ENCODE results near the gene DCHS2. TPM values are rescaled to one million over a fixed set of nuclear protein-coding genes. Genes with fewer than 3 reads are reported as not detected.

Gene DCHS2
- total RNA-seq, 4 donors from 2014 or later, result 0.40 to 1.4 (median 0.61) TPM

DNA sequence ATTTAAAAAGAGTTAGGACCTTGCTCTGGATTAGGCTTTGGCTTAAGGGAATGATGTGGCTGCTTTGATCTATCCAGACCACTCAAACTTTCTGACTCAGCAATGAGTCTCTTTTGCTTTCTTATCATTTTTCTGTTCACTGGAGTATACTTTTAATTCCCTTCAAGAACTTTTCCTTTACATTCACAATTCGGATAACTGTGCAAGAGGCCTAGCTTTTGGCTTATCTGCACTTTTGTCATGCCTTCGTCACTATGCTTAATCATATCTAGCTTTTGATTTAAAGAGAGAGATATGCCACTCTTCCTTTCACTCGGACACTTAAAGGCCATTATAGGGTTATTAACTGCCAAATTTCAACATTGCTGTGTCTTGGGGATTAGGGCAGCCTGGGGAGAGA is 147.9 kb downstream of the DCHS2 start:
- Histone ChIP-seq H3K27me3 (no peaks in the 10 kb centered on the region), H3K4me3 (replicated peaks in 1 of 3) (no peak overlapping the region), H3K4me1 (no peaks in the 10 kb centered on the region), H3K9me3 (no peaks in the 10 kb centered on the region), H3K27ac (no peak overlapping the region), H3K36me3 (no peaks in the 10 kb centered on the region)
- TF ChIP-seq POLR2A (IDR thresholded peaks at IDR 0.05), result no peak
- TF ChIP-seq, protein P1, sequence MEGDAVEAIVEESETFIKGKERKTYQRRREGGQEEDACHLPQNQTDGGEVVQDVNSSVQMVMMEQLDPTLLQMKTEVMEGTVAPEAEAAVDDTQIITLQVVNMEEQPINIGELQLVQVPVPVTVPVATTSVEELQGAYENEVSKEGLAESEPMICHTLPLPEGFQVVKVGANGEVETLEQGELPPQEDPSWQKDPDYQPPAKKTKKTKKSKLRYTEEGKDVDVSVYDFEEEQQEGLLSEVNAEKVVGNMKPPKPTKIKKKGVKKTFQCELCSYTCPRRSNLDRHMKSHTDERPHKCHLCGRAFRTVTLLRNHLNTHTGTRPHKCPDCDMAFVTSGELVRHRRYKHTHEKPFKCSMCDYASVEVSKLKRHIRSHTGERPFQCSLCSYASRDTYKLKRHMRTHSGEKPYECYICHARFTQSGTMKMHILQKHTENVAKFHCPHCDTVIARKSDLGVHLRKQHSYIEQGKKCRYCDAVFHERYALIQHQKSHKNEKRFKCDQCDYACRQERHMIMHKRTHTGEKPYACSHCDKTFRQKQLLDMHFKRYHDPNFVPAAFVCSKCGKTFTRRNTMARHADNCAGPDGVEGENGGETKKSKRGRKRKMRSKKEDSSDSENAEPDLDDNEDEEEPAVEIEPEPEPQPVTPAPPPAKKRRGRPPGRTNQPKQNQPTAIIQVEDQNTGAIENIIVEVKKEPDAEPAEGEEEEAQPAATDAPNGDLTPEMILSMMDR (IDR thresholded peaks at IDR 0.05), result no peak
- DNase-seq, result no peak
- intact Hi-C loops (cut with DNase I), result no loop called here
- WGBS, 2 donors, result 79% methylated on average over 3 of the region's 3 CpGs

DNA sequence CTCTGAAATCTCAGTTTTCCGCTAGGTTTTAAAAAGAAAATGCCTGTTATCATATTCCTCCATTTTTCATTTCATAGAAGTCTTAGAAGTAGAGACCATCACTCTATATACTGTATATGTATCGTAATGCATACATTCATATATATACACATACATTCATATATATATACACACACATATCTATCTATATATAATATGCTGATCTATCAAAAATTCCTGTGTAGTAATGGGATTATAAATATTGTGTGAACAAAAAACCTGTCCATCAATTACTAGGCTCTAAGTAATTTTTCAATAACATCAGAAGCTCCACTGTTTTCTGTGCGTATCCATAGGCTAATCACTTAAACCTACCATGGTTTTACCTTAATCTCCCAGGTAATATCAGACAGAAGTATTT is 150.2 kb downstream of the DCHS2 start:
- no peak overlapping the region for H3K27ac ChIP-seq
- DNase-seq, result no peak
- no peaks in the 10 kb centered on the region for H3K9me3 ChIP-seq
- no peak overlapping the region for H3K4me3 ChIP-seq (replicated peaks in 1 of 3)
- no peaks in the 10 kb centered on the region for H3K4me1 ChIP-seq
- WGBS, 2 donors, result 95 to 96% methylated on average over 3 of the region's 3 CpGs
- H3K36me3 ChIP-seq, result no peaks in the 10 kb centered on the region
- intact Hi-C loops (cut with DNase I), result no loop called here
- H3K27me3 ChIP-seq, result no peaks in the 10 kb centered on the region
- TF ChIP-seq, protein P1 (IDR thresholded peaks at IDR 0.05), result no peak
- TF ChIP-seq POLR2A (IDR thresholded peaks at IDR 0.05), result no peak

DNA sequence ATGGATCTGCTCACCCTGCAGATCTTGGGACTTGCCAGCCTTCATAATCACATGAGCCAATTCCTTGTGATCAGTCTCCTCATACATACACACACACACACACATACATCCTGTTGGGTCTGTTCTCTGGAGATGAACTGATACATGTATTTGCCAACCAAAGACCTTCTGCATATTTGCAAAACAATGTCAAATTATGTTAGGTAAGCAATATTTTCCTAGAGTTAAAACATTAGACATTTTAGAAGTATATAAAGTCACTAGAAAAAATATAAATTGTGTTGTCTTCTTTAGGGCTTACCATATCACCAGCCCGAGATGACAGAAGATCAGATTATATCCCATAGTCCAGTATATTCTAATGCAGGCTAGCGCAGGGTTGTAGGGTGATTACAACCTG is 156.0 kb downstream of the DCHS2 start:
- WGBS, 2 donors, result 93 to 96% methylated on average over 2 of the region's 2 CpGs
- no peaks in the 10 kb centered on the region for H3K36me3 ChIP-seq
- H3K4me3 ChIP-seq (replicated peaks in 1 of 3), result no peak overlapping the region
- no peaks in the 10 kb centered on the region for H3K9me3 ChIP-seq
- intact Hi-C loops (cut with DNase I), result no loop called here
- no peak for DNase-seq
- peaks cover 0 to 6% of the 10 kb centered on the region in 2 donors for H3K4me1 ChIP-seq
- H3K27ac ChIP-seq, result no peak overlapping the region
- no peaks in the 10 kb centered on the region for H3K27me3 ChIP-seq
- TF ChIP-seq POLR2A (IDR thresholded peaks at IDR 0.05), result no peak
- TF ChIP-seq, protein P1 (IDR thresholded peaks at IDR 0.05), result no peak

DNA sequence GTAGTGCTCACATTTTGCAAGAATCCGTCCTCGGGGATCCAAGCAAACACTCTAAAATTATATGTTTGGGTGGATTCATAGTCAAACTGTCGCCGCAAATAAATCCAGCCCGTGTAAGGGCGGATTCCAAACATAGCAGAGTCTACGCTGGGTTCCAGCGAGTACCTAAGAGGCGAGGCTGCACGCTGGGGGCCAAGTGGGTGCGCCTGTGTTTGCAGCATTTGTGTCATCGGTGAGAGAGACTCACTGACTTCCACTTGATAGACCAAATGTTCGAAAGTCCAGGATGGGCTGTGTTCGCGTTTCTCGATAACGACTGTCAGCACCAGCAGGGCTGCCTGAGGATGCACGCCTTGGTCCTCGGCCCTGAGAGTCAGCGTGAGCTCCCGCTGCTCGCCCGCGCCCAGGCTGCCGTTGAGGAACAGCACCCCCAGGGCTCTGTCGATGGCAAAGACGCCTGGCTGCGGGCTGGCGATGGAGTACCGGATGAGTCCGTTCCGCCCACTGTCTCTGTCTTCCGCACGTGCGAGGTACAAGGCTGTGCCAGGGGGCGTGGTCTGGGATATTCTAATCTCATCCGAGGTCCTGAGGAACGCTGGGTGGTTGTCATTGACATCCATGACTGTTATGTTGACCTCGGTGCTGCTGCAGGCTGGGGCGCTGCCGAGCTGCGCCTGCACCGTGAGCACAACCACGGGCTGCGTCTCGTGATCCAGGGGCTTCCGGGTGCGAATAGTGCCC is 158.7 kb downstream of the DCHS2 start:
- Histone ChIP-seq H3K4me1 (peaks cover 0 to 6% of the 10 kb centered on the region in 2 donors), H3K27me3 (no peaks in the 10 kb centered on the region), H3K27ac (no peak overlapping the region), H3K9me3 (no peaks in the 10 kb centered on the region), H3K36me3 (no peaks in the 10 kb centered on the region), H3K4me3 (replicated peaks in 1 of 3) (peak overlapping the region in 1 of 3 donors; percentile 6)
- peak; percentile 55 to 57 for DNase-seq
- intact Hi-C loops (cut with DNase I), result no loop called here
- WGBS, 2 donors, result 10 to 11% methylated on average over 41 to 48 of the region's 48 CpGs
- no peak for TF ChIP-seq POLR2A (IDR thresholded peaks at IDR 0.05)
- TF ChIP-seq, protein P1 (IDR thresholded peaks at IDR 0.05), result peak in 2 of 6 experiments; percentile 15 to 23

DNA sequence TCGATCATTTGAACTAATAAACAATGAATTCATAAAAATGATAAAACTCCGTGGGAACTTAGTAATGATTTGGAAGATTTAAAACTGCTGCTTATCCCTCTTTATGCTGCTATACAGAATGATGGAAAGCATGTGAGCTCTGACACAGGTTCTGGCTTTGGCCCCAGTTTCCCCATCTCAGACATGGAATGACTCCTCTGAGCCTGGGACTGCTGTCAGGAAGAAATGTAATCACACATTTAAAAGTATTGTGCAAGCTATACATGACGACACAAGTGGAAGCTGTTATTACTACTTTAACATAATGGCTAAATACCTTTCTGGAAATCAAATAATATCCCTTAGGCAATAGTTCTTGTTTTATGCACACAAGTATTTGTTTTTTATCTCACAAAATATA is 161.7 kb downstream of the DCHS2 start:
- WGBS, 2 donors, result 69 to 82% methylated on average over 3 of the region's 3 CpGs

More for the DNA sequence above, 161.7 kb downstream of the DCHS2 start:
- DNase-seq, result no peak
- intact Hi-C loops (cut with DNase I), result loop anchor here (10.0 kb wide), 1 partner anchor 285 kb away; the partner anchor contains the start of gene FGG
- Histone ChIP-seq H3K27me3 (no peaks in the 10 kb centered on the region), H3K27ac (no peak overlapping the region), H3K9me3 (no peaks in the 10 kb centered on the region), H3K36me3 (no peaks in the 10 kb centered on the region), H3K4me1 (peaks cover 0 to 6% of the 10 kb centered on the region in 2 donors), H3K4me3 (replicated peaks in 1 of 3) (no peak overlapping the region)
- TF ChIP-seq, protein P1 (IDR thresholded peaks at IDR 0.05), result no peak
- no peak for TF ChIP-seq POLR2A (IDR thresholded peaks at IDR 0.05)
